Colonic mucosa (tissue), 4 donors: ENCODE measurements around the gene MYO9B. TPM values are rescaled to one million over a fixed set of nuclear protein-coding genes. Genes with fewer than 3 reads are reported as not detected.
A peak's percentile ranks its signal among the peaks of the same experiment; 100 is the strongest.

Experiments
- DNase-seq: peaks from one replicate; pipeline ENCODE4 v3.0.0-alpha.2; 2020
- H3K27ac ChIP-seq: fragments of 200-600 bp; one replicate; pipeline ENCODE4 v1.8.0; 2021
- H3K27me3 ChIP-seq: fragments of 200-600 bp; one replicate; pipeline ENCODE4 v1.8.0; 2021
- H3K36me3 ChIP-seq: fragments of 200-600 bp; one replicate; pipeline ENCODE4 v1.8.0; 2021
- H3K4me1 ChIP-seq: fragments of 200-600 bp; one replicate; pipeline ENCODE4 v1.8.0; 2021; ENCODE audit warnings: mild to moderate bottlenecking
- H3K4me3 ChIP-seq: fragments of 200-600 bp; one replicate; pipeline ENCODE4 v1.8.0; 2021
- H3K9ac ChIP-seq, 2 donors: one replicate each; pipeline ENCODE4 v1.7.0; 2013; ENCODE audit warnings: control low read depth in 2 of 2, low read depth in 2 of 2, low read length in 2 of 2
- H3K9me3 ChIP-seq: fragments of 200-600 bp; one replicate; pipeline ENCODE4 v1.8.0; 2021
- intact Hi-C: fragments of 100-400 bp; cut with DNase I; formaldehyde crosslinking; loops from one replicate; pipeline ENCODE4 v1.14.1; 2022
- total RNA-seq, 2 donors: library from RNA; stranded (reverse); fragmentation: NEBNext Ultra II Directional in 1 of 2; extraction: Animal tissue kit (Norgen Biotek cat#: 25700) in 1 of 2; gene quantifications; one replicate each; pipeline ENCODE4 v1.2.1, GENCODE V29; 2021
- TF ChIP-seq, protein P1 (sequence below): fragments of 200-600 bp; IDR thresholded peaks from one replicate; pipeline ENCODE4 v1.8.0; 2022; ENCODE audit warnings: antibody characterized with exemption, mild to moderate bottlenecking
- donor health status: healthy.
- donor health status: DM: no; HTN: no; CAD: no.
- donor health status: DM: no; HTN: no; CAD: no.

MYO9B gene
- total RNA-seq, 2 donors from 2014 or later, result 56.5 to 89.2 TPM

DNA sequence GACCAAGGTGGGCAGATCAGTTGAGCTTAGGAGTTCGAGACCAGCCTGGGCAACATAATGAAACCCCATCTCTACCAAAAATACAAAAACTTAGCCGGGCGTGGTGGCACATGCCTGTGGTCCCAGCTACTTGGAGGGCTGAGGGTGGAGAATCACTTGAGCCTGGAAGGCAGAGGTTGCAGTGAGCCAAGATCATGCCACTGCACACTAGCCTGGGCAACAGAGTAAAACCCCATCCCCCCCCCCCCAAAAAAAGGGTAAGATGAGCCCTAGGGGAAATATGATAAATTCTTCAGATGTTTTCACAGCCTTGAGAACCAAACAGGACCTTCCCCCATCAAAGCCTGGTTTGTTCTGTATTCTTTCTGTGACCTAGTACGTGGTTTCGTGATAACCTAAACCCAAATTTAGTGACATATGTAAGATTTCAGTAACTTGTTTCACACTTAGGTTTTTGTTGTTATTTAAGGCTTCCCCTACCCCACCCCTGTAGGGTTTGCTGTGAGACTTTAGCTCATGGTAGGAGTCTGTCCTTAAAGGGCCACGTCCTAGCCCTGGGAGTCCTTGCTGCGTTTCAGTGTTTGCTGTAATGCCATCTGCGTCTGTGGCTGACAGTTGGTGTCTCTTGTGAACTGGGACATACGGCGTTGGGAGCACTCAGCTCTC, 49.6 kb downstream of the MYO9B start:
- H3K9me3 ChIP-seq, result no peaks in the 10 kb centered on the region
- H3K9ac ChIP-seq, result peak overlapping the region; percentile 31 to 56
- no peak for DNase-seq
- H3K4me3 ChIP-seq, result no peak overlapping the region
- no peaks in the 10 kb centered on the region for H3K27me3 ChIP-seq
- intact Hi-C loops, result no loop called here
- TF ChIP-seq, protein P1, sequence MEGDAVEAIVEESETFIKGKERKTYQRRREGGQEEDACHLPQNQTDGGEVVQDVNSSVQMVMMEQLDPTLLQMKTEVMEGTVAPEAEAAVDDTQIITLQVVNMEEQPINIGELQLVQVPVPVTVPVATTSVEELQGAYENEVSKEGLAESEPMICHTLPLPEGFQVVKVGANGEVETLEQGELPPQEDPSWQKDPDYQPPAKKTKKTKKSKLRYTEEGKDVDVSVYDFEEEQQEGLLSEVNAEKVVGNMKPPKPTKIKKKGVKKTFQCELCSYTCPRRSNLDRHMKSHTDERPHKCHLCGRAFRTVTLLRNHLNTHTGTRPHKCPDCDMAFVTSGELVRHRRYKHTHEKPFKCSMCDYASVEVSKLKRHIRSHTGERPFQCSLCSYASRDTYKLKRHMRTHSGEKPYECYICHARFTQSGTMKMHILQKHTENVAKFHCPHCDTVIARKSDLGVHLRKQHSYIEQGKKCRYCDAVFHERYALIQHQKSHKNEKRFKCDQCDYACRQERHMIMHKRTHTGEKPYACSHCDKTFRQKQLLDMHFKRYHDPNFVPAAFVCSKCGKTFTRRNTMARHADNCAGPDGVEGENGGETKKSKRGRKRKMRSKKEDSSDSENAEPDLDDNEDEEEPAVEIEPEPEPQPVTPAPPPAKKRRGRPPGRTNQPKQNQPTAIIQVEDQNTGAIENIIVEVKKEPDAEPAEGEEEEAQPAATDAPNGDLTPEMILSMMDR, result no peak
- H3K36me3 ChIP-seq, result no peaks in the 10 kb centered on the region
- H3K27ac ChIP-seq, result peak overlapping the region; percentile 72
- H3K4me1 ChIP-seq, result peaks cover 4% of the 10 kb centered on the region

DNA sequence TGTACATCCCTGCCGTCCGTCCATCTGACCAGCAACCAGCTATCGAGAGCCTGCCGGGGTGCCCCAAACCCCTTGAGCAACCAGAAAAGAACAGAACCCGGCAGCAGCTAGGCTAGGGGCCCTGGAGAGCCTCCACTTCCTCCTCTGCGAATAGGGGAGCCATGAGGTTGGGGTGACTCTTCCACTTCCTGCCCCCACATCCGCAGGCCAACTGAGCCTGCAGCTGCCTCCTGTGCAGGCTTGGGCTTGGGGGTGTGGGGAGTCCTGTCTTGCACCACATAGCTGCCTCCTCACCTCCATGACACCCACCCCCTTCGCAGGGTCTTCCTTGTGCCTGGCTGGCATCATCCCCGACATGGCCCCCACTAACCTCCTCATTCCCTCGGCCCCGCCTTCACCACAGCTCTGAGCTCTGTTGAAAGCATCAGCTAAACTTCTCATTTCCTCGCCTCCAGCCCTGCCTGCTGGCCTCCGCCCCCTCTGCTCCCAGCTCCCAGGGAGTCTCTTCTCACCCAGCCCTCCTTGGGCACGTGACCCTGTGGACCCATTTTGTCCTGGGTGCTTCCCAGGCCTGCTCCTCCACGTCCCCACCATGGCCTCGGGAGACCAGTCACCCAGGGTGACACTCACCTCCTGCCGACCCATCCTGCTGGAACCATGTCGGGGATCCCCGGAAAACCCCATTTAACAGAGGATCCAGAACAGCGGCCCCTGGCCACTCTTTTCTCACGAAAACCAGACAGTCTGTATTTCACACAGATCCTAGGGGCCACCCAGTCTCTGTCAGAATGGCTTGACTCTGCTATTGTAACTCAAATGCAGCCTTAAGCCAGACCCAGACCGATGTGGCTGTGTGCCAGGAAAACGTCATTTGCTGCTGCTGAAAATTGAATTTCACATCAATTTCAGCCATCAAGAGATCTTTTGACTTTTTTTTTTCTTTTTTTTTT, 50.4 kb downstream of the MYO9B start:
- no peaks in the 10 kb centered on the region for H3K36me3 ChIP-seq
- H3K9ac ChIP-seq, result peak overlapping the region; percentile 31 to 56
- no peak overlapping the region for H3K4me3 ChIP-seq
- H3K27ac ChIP-seq, result peak overlapping the region; percentile 72
- H3K9me3 ChIP-seq, result no peaks in the 10 kb centered on the region
- TF ChIP-seq, protein P1, result no peak
- H3K4me1 ChIP-seq, result peaks cover 4% of the 10 kb centered on the region
- intact Hi-C loops, result no loop called here
- DNase-seq, result peak; percentile 54
- H3K27me3 ChIP-seq, result no peaks in the 10 kb centered on the region

DNA sequence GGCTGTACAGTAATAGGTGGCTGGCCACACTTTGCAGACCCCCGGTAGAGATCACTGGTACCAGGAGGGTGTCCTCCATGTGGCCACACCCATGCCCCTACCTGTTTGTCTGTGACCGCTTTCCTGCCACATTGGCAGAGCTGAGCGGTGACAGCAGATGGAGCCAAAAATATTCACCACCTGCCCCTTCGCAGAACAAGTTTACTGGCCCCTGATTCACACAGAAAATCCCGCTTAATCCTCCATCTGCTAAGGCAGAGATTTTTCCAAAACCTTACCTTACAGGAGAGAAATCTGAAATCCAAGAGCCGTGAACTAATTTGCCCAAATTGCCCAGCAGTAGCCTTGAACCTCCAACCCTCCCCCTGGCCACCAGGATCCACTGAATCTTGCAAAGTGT, 52.1 kb downstream of the MYO9B start:
- intact Hi-C loops, result no loop called here
- Histone ChIP-seq H3K9me3 (no peaks in the 10 kb centered on the region), H3K27ac (no peak overlapping the region)

DNA sequence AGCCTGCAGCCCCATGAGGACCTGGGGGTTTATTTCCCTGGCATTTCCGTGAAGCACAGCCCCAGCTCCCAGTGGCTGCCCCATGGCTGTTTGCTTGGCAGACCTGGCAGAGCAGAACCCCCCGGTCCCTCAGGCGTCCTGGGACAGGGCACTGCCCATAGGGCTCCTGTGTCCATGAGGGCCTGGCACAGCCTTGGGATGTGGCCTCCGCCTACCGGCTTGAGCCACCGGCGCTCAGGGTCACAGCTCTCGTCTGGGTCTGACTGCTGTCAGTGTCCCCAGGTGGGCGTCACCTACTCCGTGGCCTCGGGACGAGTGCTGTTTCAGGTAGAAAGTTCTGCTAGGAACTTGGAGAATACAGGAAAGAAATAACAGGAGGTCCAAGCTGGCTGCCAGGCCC, 52.8 kb downstream of the MYO9B start:
- no peaks in the 10 kb centered on the region for H3K9me3 ChIP-seq
- TF ChIP-seq, protein P1, result no peak
- H3K4me1 ChIP-seq, result peaks cover 4% of the 10 kb centered on the region
- H3K9ac ChIP-seq, result no peak overlapping the region
- H3K36me3 ChIP-seq, result no peaks in the 10 kb centered on the region
- H3K4me3 ChIP-seq, result no peak overlapping the region
- DNase-seq, result no peak
- no peaks in the 10 kb centered on the region for H3K27me3 ChIP-seq
- H3K27ac ChIP-seq, result no peak overlapping the region
- intact Hi-C loops, result no loop called here

More for the DNA sequence above, 52.1 kb downstream of the MYO9B start:
- no peak for DNase-seq
- TF ChIP-seq, protein P1, result no peak
- Histone ChIP-seq H3K9ac (no peak overlapping the region), H3K4me1 (peaks cover 4% of the 10 kb centered on the region), H3K27me3 (no peaks in the 10 kb centered on the region), H3K4me3 (no peak overlapping the region), H3K36me3 (no peaks in the 10 kb centered on the region)

DNA sequence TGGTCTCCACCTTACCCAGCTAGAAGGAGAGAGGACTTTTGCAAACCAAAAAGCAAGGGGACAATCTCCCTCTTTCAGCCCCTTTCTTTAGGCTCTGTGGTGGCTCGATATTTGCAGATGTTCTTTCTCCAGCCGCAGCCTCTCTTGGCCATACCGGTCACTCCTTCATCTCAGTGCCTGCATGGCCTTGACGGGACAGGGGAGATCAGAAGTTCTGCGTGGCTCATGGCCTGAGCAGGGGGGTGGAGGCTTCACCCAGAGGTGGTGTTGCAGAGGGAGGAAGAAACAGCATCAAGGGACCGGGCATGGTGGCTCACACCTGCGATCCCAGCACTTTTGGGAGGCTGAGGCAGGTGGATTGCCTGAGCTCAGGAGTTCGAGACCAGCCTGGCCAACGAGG, 53.2 kb downstream of the MYO9B start:
- Histone ChIP-seq H3K36me3 (no peaks in the 10 kb centered on the region), H3K27ac (no peak overlapping the region), H3K27me3 (no peaks in the 10 kb centered on the region), H3K9me3 (no peaks in the 10 kb centered on the region), H3K4me1 (peaks cover 4% of the 10 kb centered on the region), H3K4me3 (no peak overlapping the region), H3K9ac (no peak overlapping the region)
- DNase-seq, result no peak
- intact Hi-C loops, result no loop called here
- TF ChIP-seq, protein P1, result no peak
